ENCODE results near the gene SHC3. TPM values are rescaled to one million over a fixed set of nuclear protein-coding genes. Genes with fewer than 3 reads are reported as not detected.

The SHC3 gene
- total RNA-seq, 1 experiment from 2014 or later: 0.03 TPM

DNA sequence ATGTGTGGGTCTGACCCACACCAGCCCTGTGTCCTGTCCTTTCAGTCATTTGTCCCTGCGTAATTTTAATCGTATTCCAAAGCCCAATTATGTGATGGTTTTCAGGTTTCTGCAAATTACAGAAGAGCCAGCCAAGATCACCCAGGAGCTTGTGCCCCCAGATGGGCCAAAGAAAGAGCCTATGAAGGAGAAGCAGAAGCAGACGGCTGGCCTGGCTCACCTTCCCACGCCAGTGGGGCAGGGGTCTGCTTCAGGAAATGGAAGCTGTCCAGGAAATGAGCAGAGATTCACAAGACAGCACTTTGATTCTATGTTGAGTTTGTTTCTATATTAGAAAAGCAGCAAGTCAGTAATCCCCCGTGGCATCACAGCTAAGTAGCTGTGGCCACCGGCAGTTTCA lies 175.6 kb downstream of the SHC3 start:
- DNase-seq (ENCODE audit: low read depth): no peak

DNA sequence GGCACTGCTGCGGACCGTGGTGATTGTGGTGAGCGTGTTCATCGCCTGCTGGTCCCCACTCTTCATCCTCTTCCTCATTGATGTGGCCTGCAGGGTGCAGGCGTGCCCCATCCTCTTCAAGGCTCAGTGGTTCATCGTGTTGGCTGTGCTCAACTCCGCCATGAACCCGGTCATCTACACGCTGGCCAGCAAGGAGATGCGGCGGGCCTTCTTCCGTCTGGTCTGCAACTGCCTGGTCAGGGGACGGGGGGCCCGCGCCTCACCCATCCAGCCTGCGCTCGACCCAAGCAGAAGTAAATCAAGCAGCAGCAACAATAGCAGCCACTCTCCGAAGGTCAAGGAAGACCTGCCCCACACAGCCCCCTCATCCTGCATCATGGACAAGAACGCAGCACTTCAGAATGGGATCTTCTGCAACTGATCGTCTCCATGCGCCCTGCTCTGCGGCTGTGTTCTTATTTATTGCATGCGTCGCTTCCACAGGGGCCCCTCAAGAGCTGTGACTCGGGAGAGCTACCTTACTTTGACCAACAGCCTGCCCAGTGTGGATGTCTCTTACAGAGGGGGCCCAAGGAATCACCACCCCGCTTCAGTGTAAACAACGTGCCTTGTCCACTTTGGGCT lies 176.6 kb downstream of the SHC3 start:
- no peak for DNase-seq (ENCODE audit: low read depth)

DNA sequence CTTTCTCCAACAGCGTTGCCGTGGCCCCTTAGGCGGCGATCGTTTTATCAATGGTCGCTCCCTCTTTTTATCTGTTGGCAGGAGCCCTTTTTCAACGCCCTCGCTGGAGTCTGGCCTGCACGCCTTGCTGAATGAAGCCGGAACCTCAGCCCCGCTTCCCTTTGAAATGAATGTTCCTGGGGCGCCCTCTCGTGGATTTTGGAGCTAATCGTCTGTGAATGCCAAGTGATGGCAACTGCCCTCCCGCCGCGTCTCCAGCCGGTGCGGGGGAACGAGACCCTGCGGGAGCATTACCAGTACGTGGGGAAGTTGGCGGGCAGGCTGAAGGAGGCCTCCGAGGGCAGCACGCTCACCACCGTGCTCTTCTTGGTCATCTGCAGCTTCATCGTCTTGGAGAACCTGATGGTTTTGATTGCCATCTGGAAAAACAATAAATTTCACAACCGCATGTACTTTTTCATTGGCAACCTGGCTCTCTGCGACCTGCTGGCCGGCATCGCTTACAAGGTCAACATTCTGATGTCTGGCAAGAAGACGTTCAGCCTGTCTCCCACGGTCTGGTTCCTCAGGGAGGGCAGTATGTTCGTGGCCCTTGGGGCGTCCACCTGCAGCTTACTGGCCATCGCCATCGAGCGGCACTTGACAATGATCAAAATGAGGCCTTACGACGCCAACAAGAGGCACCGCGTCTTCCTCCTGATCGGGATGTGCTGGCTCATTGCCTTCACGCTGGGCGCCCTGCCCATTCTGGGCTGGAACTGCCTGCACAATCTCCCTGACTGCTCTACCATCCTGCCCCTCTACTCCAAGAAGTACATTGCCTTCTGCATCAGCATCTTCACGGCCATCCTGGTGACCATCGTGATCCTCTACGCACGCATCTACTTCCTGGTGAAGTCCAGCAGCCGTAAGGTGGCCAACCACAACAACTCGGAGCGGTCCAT lies 177.4 kb downstream of the SHC3 start:
- DNase-seq (ENCODE audit: low read depth): peak; percentile 58

DNA sequence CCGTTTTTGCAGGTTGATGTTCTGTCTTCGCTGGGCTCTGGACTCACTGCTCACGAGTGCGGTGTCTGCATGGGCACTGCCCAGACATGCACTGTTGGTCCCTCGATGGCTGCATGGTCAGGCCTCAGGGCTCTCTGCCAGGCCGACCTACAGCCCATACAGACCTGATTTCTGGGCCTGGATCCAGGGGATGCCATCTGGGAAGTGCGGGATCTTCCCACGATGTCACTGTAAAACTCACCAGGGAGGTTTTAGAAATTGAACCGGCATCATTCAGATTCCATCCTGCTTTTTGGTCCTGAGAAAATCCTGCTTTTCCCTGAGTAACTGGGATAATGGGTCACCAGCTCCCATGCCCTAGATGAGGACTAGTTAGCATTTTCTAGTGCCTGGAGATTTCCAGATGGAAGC lies 178.2 kb downstream of the SHC3 start:
- no peak for DNase-seq (ENCODE audit: low read depth)

DNA sequence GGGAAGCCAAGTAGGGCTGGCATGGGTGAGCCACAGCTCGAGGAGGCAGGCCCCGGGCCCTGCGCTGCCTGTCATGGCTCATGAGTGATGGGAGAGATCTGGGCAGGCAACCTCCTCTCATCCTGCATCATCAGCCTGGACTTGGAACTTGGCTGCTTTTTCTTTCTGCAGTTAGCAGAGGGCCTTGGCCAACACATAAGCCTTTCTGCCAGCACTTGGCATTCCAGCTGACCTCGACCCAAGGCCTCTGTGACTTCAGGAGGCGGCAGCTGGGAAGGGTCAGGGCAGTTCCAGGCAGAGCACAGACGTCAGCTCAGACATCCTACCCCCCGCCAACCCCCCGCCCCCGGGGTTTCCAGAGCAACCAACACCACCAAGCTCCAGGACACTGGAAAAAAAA lies 179.7 kb downstream of the SHC3 start:
- no peak for DNase-seq (ENCODE audit: low read depth)

DNA sequence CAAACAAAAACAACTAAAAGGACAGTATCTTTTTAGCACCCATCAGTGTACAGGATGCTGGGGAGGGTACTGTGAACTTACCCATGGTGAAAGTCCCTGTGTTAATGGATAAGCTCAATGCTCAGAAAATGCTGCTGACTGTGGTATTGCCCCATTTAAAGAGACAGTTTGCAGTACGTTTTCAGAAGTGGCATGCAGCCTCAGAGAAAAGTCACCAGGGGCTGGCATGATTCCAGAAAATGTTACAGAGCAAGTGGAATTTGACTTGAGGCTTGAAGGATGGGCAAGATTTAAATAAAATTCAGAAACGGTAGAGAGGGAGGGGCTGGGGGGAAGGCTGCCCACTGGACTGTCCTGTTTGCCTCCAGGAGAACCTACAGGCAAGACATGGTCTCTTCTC lies 180.1 kb downstream of the SHC3 start:
- no peak for DNase-seq (ENCODE audit: low read depth)

DNA sequence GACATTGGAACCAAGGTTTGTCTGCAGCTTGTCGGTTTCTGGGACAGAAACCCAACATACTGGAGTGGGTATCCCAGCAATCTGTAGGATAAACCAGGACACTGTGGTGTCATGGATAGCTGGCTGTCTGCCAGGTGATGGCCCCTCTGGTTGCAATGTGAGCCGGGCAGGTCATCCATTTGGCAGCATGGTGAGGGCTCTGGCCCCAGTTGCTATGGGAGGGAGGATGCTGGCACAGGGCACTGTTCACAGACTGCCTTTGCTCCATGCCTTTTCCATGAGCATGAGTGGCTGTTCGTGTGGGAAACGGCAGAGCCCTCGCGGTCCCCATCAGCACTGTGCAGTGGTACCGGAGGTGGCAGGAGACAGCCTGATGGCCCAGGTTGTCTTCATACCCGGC lies 181.0 kb downstream of the SHC3 start:
- no peak for DNase-seq (ENCODE audit: low read depth)

DNA sequence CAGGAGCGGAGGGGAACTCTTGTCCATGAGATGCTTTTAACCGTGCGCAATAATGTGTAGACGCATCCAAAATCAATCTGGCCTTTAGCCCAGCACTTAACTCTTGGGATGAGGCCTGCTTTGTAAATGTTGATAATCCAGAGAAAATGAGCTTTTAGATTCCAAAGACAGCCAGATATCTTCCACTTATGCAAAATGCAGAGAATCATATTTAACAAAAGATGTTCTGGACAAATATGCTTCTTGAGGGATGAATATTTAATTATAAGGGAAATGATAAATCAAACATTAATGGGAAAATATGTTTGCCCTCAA lies 181.7 kb downstream of the SHC3 start:
- DNase-seq (ENCODE audit: low read depth): no peak

DNA sequence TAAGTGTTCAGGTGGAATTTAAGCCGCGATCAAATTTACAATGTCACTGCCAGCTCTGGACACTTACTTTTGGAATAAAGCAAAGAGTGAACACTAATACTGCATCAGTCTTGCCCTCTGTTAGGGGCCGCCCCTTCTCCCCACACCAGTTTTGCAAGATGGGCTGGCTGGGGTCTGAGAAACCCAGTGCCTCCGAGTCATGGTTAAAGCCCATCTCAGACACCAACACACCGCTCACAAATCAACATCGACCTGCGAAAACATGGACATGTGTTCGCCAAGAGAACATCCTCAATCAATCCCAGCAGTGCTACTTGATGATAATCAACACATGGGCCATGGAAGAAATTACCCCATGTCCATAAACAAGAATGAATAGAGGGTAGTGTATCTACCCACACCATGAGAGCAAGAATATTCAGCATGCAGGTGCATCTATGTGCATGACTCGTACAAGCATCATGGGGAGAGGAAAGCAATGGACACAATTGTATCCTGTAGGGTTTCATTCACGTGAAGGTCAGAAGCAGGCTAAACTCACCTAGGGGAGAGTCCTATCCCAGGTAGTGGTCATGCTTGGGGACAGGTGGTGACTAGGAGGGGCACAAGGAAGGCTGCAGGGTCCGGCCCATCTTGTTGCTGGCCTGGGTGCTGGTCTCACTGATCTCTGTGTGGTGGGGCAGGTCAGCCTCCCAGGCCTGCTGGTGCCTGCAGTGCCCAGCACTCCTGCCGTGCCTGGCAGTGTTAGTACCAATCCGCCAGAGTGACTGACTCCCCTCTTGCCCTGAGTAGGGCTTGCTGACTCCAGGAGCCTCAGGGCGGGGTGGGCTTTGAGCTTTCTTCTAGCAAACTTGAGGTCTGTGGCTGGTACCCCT lies 182.3 kb downstream of the SHC3 start:
- DNase-seq (ENCODE audit: low read depth): no peak

DNA sequence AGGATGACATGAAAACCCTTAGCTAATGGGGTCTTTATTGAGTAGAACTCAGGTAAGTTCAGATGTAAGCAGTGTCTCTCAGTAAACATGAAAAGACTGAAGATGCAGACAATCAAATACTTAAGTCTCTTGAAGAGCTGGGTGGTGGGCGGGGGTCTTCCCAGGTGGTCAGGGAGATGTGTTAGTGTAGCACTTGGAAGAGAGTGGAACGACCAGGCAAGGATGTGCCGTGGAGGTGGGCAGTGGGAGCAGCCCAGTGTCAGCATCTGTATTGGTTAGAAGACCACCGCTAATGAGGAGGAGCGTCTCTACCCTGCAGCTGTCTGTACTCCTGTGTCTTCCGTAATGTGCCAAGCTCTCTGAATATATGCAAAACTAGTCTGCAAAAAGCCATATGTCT lies 183.0 kb downstream of the SHC3 start:
- no peak for DNase-seq (ENCODE audit: low read depth)

DNA sequence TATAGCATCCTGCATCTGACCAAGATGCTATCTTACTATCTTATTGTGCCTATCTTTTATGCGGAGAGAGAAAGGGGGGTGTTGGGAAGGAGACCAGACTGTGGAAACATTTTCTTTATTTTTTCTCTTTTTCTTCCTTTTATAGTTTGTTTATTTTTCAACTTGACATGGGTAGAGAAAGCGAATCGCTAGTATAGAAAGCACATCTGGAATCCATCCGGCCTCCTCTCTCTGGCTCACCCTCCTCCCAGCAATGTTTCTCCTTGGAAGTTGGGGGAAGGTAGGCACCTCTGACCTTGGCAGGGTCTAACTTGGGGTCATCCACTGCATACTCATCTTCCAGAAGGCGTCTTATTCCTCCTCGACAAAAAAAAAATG lies 183.4 kb downstream of the SHC3 start:
- DNase-seq (ENCODE audit: low read depth): no peak

DNA sequence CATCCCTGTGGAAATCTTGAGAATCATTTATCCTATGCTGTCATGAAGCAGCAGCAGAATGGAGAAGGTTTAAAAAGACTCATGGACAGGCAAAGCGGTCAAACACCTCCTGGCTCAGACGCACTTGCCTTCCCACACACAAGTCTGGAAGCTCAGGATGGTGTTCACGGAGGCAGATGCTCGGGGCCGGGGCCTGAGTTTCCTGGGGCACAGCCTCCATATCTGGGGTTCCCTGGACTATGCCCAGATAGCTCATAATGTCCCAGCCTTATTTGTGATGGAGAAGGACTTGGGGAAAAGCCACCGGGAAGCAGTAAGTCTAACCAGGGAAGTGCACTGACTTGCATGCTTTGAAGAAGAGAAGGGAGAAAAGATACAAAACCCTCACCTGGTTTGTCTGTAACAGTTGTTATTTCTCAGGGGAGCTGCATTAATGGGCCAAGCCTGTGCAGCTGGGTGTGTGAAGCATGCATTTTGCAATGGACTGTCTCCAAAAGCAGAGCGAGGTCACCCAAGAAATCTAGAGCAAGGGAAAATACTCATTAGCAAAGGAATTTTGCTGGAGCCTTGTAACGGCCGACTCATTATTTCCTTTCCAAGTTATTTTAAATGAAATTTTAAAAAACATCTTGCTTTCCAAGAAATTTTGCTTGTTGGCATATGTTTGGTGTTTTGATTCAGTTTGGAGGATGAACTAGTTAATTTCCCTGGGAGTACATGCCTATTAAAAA lies 184.0 kb downstream of the SHC3 start:
- no peak for DNase-seq (ENCODE audit: low read depth)

DNA sequence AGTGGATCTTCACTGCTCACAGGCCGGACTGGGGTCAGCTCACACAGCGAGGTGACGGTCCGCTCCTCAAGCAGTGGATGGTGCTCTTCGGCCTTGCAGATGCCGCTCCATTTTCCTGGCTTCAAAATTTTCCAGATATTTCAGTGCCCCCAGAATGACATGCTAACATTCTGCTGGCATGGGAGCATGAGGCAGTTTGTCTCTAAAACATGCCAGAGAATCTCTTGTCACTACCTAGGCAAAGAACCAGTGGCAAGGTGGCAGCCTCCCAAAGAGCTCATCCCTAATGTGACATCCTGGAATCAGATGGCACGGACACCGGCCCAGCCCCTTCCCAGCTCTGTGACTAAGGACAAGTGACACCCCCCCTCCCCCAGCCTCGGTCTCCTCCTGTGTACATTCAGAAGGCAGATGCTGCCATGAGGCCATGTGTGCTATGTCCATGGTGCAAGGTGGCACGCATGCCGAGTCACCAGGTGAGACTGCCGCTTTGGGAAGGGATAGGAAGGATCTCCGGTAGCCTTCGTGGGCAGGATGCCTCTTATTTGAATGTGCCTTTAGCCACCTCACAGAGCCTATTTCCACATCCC lies 184.7 kb downstream of the SHC3 start:
- DNase-seq (ENCODE audit: low read depth): no peak

DNA sequence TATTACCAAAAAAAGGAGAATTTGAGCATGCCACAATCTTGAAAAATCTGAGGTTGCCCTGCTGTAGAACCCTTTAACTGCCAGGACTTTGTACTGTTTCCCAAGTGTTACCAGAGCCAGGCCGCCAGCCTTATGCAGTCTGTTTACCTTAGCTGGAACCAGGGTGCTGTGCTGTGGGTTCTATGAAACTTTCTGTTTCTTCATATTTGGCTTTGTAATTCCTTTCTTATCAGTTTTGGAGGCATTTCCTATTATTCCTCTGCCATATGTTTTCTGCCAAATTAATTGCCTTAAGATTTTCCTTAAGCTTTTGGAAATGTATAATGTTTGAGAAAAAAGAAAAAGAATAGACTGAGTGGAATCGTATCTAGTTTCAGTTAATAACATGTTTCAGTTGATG lies 185.3 kb downstream of the SHC3 start:
- DNase-seq (ENCODE audit: low read depth): no peak

DNA sequence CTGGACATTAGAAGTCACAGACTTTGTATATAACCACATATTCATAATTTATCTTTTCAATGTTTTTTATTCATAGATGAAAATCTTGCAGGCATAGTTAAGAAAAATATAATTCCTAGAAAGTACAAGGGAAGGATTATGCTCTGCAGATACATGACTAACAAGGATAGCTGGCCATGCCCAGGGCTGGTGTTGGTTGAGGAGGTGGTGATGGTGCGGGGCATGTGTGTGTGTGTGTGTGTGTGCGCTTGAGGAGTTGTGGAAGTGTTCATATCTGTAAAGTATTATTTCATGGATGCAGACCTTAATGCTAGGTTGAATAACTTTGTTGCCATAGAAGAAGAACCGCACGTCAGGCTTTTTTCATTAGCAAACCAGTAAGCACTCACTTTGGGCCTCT lies 186.1 kb downstream of the SHC3 start:
- DNase-seq (ENCODE audit: low read depth): no peak

DNA sequence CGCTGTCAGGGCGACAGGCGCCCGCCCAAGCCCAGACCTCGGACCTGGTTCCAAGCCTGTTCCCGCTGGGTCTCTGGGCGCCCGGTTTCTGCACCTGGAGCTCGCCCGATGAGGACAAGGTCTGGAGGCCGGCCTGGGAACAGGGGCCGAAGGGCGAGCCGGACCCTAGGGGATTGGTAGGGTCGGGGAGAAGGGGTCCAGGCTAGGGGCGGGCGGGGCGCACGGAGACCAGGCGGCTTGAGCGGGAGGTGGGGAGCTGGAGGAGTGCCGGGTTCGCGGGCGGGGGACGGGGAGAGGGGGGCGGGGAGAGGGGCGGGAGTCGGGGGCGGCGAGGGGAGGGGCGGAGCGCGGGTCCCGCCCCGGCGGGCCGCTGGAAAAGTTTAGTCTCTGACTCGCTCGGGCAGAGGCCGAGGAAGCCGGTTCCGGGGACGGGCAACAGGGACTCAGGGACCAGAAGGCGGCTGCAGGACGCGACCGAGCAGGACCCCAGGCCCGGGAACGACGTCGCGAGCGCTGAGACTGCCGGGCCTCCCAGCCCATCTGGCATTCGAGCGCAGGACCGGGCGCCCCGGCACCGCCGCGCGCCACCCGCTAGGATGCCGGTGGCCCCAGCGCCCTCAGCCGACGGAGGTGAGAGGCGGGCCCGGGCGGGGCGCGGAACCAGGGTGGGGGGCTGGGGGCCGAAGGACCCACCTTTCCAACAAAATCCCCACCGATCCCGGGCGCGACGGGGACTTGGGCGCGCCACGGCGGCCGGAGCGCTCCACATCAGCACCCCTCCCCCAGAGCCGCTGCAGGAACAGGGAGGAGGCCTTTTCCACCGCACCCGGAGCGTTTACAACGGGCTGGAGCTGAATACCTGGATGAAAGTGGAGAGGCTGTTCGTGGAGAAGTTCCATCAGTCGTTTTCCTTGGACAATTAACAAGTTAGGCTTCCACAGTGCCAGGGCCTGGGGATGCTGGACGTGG lies 187.3 kb downstream of the SHC3 start, which contains the start of gene S1PR3:
TSS of gene S1PR3 (plus strand) at position 403 of the 969 bp plus-strand sequence. CDS start 9,733 bp downstream, outside the sequence.
- DNase-seq (ENCODE audit: low read depth): no peak

DNA sequence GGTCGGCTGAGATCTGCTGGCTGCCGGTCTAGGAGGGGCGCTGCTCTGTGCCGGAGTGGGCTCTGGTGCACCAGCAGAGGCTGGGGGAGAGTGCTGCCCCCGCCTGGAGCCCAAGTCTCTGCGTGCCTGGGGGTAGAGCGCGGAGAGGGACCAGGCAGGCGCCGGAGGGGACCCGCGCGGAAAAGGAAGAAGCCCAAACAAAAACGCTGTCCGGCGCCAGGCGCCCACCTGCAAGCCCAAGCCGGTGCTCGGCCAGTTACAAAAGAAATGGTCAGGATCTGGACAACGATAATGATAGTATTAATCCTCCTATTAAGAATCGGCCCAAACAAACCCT lies 187.9 kb downstream of the SHC3 start:
- DNase-seq (ENCODE audit: low read depth): no peak

DNA sequence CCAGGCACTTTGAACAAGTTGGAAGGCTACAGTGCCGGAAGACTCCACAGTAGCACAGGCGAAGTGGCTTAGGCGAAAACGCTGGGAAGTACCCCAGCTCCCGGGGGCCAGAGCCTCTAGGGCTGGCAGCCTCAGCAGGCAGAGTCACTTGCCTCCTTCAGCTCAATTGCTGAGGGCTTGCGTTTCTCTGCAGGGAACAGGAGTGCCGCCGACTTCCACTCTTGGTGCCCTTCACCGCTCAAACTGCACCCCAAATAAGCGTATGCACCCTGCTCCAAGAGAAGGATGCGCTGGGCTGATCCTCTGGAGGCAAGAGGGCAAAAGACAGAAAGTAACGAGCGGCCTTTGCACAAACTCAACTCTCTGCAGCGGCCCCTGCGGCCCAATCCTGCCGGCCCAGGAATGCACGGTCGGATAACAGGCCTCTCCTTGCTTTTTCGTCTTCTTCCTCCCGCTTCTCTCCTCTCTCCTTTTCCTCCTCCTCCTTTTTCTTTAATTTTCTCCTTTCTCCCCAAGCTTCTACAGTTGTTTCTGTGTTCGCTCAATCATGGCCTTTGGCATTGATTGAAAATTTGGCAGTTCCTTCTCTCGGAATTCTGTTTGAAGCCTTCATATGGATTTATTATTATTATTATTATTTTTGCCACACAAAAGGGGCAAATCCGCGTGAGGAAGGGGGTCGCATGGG lies 188.4 kb downstream of the SHC3 start:
- DNase-seq (ENCODE audit: low read depth): no peak

All from HT1080 (cell line).